GM18519 (cell line): ENCODE results near the gene HMGCLL1.

ENCODE experiments used
- ATAC-seq: cut with Tn5 transposase; IDR thresholded peaks from one replicate; pipeline ENCODE4 v1.9.1; 2021; ENCODE audit warnings: mild to moderate bottlenecking, moderate library complexity; ENCODE audit not compliant: unreplicated experiment, low FRiP score

Gene HMGCLL1

DNA sequence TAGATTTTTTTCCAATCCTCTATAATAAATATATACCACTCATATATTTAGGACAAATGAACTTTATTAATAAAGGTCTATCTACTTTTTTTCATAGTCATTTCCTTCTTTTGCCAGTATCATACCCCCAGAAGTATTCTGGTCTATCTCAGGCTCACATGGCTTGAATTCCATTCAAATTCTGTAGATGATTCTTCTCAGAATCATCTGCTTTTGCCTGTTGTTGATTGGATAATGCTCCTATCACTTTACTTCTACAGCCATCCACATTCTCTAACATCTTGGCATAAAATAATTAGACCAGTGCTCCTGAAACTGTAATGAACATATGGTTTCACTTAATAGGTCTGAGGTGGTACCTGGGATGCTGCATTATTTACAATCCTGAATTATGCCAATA lies 130.5 kb downstream of the HMGCLL1 start:
- ATAC-seq = no peak

DNA sequence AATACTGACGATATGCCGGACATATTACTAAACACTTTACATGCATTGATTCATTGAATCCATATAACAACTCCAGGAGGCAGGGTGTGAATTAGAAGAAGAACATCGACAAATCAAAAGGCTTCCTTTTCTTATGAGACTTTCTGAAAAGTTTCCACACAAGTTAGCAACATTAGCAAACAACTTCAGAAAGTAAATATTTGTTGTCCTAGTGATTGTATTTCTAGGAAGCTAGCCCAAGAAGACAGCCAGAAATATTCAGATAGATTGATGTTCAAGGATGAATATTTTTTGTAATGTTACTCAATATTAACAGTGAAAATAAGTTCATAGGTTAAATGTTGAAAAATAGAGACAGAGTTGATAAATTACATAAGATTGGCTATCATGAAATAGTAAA lies 131.1 kb downstream of the HMGCLL1 start:
- ATAC-seq = no peak

DNA sequence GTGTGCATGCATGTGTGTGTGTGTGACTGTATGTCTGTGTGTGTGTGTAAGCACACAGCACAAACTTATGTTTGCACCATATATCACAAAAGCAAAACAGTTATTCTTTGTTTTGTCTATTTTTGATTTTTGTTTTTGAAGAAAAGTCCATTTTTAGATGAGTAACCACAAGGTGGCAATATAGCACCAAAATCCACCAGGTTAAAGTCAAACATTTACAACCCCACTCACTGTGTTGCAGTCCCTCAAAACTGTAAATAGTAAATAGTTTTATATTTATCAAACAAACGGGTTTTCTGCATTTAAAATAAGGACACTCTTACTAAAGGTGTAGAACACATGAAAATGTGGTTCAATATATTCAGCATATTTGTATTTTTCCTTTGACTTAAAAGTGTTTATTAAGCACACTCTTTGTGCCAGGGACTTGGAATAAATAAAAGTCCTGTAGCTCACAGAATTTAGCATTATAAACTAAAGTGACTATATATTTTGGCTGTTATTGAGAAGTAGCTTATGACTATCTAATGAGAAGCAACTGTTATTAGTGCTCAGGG lies 133.3 kb downstream of the HMGCLL1 start:
- no peak for ATAC-seq

DNA sequence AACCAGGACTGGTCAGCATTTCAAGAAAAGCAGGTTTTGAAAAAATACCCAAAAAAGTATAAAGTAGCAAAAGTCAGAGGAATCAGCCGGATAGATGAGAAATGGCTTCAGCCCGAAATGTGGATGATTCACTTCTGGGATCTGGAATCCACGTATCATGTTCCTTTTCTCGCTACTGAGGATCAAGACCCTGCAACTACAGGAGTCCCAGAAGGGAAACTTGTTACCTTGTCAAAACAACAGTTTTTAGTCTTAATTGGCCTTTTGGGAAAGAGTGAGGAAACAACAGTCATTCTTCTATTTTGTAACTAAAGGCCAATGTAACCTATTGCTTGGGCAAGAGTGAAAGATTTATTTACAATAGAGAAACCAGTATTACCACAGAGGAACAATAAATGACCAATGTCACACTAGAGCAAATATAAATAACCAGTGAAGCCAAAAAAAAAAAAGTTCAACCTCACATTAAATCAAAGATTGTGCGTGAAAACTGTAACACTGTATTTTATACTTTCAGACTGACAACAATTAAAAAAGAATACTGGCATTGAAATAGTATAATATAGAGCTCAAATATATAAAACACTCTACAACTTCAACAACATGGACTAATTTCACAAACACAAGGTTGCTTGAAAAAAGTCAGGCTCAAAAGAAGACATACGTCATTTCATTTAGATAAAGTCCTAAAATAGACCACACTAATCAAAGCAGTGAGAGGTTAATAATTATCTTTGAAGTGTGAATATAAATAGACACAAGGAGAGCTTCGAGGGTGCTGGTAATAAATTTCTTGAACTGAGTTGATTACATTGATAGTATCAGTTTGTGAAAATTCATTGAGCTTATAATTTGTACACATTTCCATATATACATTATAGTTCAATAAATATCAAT lies 135.5 kb downstream of the HMGCLL1 start:
- no peak for ATAC-seq

DNA sequence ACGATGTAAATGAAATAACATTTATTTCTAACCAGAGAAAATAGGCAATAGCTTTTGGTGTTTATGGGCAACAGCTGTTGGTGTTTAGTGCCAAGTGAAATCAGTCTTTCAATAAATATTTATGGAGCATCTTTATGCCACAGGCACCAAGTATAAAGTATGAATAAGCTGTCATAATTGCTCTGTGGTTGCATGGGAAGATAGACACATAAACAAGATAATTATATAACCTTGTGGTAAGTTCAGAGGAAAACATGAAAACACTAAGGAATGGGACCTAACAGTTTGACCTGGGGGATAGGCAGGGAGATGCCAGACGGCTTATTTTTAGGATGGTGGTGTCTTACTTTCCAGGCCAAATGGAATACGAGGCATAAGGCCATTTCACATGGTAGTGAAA lies 140.8 kb downstream of the HMGCLL1 start:
- ATAC-seq = no peak

DNA sequence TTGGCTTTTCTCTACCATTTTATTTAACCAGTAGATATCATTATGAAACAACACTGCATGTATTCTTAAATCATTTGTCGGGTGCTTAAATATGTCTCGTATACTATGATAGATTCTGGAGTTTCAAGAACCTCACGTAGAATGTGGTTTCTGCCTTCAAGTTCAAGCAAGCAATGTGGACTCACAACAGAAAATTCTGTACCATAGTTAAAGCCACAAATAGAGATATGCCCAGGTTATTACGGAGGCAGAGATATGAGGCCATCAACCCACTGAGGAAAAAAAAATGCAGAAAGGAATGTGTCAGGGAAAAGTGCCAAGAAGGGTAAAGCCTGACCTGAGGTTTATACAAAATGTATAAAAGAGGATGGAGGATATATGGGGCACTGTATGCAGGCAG lies 141.9 kb downstream of the HMGCLL1 start:
- no peak for ATAC-seq

DNA sequence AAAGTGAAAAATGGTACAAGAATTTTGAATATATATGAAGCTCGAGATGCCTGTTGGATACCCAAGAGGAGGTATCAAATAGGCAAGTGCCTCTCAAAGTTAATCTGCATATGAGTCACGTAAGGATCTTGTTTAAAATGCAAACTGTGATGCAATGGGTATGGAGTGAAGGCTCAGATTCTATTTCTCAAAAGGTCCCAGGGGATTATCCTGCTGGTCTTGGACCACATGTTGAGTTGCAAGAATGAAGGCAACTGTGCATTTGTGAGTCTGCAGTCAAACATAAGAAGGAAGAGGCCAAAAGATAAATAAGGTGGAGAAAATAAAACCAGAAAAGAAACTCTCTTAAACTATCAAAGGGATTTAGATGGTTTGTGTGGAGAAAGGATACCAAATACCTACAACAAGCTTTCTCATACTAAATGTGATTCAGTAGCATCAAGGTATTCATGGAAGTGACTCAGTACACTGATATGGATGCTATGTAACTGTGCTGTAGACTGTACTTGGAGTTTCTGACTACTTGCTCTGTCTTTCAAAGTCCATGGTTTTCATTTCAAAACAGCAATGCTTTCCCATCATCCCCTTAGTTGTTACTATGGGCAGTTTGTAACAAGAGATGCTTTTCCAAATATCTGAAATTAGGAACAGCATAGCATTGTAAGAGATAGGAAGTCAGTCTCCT lies 145.4 kb downstream of the HMGCLL1 start:
- no peak for ATAC-seq

DNA sequence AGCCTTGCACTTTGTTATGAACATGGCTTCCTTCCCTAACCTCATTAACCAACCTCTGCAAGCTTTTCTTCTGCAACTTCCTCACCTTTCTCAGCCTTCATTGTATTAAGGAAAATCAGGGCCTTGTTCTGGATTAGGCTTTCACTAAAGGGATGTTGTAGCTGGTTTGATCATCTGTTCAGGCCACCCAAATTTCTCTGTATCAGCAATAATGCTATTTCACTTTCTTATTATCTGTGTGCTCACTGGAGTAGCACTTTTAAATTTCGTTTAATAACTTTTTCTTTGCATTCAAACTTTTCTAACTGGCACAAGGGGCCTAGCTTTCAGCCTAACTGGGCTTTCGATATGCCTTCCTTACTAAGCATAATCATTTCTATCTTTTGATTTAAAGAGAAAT lies 155.1 kb downstream of the HMGCLL1 start:
- no peak for ATAC-seq

DNA sequence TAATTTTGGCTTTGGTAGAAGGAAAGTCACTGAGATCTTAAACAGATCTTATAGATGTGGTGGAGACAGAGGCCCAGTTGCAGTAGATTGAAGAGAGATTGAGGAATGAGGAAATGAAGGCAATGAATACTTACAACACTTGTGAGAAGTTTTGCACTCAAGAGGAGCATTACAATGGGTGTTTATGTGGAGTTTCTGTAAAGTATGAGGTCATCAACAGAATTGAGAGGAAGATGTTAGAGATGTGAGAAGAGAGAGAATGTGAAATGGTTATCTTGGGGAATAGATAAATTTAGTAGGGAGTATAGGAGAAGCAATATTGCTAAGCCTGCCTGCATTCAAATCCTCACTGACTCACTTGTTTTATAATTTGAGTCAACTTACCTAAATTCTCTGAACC lies 168.3 kb downstream of the HMGCLL1 start:
- no peak for ATAC-seq

DNA sequence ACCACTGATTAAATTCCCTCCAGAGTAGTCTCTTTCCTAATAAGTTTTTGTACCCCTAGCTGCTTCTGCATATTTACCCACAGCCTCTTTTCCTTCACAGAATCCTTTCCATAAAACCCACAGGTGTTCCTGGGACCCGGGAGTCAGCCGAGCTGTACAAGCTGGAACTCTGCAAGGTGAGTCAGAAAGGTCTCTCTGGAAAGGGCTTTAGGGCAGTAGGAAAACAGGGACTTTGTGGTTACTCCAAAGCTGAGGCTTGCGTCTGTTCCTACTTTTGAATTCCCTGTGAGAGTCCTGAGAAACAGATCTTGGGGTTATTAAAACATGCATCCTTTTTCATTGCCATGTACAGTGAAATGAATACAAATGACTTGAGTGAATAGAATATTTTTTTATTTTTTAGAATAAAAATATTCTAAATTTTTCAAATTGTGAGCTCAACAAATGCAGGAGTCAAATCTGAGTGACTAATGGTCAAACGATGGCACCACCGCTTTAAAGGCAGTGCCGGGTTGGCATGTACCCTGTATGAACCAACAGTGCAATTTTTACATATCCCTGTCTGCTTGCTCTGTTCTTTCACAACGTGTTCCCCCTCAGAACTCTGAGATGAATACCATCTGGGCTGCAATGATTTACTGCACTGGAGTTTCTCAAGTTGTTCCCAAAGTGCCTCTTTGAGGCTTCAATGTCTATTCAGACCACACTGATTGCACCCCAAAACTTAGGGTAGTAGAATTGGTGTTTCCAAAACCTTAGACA lies 173.3 kb downstream of the HMGCLL1 start:
- no peak for ATAC-seq

DNA sequence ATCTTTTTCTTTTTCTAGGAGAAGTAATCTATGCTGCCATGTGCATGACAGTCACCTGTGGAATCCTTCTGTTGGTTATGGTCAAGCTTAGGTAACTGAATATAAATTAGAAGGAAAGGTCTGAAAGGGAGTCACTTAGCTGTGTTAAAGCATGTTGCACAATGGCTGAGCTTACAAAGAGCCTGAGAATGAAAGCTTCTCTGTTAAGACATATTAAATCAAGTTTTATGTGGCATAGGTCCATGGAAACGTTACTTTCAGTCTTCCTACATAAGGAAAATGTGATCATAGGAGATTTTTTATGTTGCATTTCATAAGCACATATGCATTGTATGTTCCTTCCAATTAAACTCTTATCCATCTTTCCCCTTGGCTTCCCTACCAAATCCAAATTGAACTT lies 179.6 kb downstream of the HMGCLL1 start:
- ATAC-seq = no peak

DNA sequence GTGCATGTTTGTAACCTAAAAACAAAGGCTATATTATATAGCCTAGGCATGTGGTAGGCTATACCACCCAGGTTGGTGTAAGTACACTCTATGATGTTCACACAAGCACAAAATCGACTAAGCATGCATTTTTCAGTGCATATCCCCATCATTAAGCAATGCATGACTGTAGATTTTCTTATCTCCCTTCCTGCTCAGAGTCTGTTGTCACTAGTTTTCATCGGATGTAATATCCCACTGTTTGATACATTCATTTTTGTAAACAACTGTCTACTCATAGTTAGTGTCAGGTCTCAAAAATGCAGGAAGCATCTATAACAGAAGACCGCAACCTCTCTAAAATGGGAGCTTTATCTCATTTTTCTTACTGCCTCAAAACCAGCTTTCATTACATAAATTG lies 181.0 kb downstream of the HMGCLL1 start:
- no peak for ATAC-seq

DNA sequence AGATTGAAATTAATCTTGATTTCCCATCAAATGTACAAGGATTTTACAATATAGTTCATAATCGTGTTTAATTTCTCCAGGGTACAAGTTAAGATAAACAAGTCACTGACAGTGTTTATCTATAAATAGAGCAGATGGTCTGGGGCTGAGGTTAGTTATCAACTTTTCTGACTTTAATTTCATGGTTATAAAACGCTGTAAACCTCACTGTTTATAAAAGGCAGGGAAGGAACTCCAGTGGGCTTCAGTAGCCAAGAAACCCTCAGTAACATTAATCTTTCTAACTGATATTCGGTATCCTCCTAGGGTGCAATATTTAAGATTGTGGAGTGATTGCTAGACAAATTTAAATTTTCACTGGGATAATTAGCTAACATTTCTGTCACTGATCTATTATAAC lies 183.1 kb downstream of the HMGCLL1 start:
- ATAC-seq = no peak

DNA sequence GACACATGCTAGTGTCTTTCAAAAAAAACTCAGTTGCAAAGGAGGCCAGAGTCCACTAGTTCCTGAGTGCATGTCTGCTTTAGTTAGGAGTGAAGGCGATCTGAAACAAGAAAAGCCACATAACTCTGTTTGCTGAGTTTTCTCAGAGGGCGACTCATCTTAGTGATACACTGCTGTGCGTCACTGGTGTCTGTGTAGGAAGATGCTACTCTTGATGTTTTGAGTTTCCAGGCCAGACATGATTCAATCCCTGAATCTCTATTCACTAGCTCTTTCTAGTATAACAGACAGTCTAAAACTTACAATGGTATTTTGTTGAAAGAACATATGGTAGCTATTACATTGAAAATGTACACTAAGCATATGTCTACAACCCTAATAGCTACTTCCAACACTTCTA lies 190.8 kb downstream of the HMGCLL1 start:
- no peak for ATAC-seq
